ENCODE results near the gene NPTN. TPM values are rescaled to one million over a fixed set of nuclear protein-coding genes. Genes with fewer than 3 reads are reported as not detected.
"Not testable (repeated sequence)": the region's sequence is repeated elsewhere in the genome, so short reads cannot be mapped to it uniquely, and the experiment has no call there.

NPTN gene
- total RNA-seq, 2 donors from 2014 or later, result 31.6 to 51.0 TPM

DNA sequence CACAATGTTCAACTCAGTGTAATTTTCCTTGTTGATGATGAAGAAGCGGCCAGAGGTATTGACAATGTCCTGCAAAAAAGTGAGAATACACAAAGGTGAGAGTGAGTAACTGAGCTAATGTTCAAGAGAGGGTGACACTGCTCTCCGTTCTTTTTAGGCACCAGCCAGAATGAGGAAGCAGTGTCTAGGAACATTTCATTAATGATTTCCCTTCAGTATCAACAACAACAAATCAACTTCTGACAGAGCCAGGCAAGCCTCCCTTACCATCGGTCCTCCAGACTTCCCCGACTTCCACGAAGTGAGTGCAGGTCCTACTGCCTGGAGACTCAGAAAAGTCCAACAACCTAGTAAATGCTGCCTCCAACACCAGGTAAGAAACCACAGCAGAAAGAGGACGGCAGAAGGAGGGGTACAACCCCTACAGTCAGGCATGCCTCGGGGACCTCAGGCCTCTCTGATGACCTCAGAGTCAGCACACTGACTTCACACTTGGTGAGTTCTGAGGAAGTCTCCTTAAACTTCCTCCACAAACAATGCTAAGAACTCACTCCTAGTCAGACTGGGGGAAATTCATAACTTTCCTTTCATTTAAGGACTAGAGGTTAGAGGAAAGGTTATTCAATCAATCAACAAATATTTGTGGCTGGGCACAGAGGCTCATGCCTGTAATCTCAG lies 62.7 kb downstream of the NPTN start:
- H3K4me1 Mint-ChIP-seq (ENCODE audit: low read depth), result peaks cover 29% of the 10 kb centered on the region
- H3K27ac Mint-ChIP-seq, result peak overlapping the region; percentile 31
- H3K36me3 Mint-ChIP-seq (ENCODE audit: insufficient read depth in 2 of 2), result peaks cover 7 to 9% of the 10 kb centered on the region in 2 donors
- peak; percentile 65 to 74 for ATAC-seq (replicated peaks in 1 of 2)
- no peaks in the 10 kb centered on the region for H3K9me3 Mint-ChIP-seq
- peak in 1 of 2 donors; percentile 5 for DNase-seq
- peak overlapping the region; percentile 9 to 63 for H3K4me3 Mint-ChIP-seq
- no peaks in the 10 kb centered on the region for H3K27me3 Mint-ChIP-seq (ENCODE audit: low read depth)

- DNase-seq, result no peak
- peaks cover 30% of the 10 kb centered on the region for H3K4me1 Mint-ChIP-seq (ENCODE audit: low read depth)
- ATAC-seq (replicated peaks in 1 of 2), result no peak
- H3K27me3 Mint-ChIP-seq (ENCODE audit: low read depth), result no peaks in the 10 kb centered on the region
- H3K27ac Mint-ChIP-seq, result peak overlapping the region; percentile 56
- H3K4me3 Mint-ChIP-seq, result peak overlapping the region in 1 of 2 donors; percentile 45
- no peaks in the 10 kb centered on the region for H3K9me3 Mint-ChIP-seq
- peaks cover 7 to 9% of the 10 kb centered on the region in 2 donors for H3K36me3 Mint-ChIP-seq (ENCODE audit: insufficient read depth in 2 of 2)
Measured at GRCh38 chr15:73569361-73569760, 63.8 kb downstream of the NPTN start.

DNA sequence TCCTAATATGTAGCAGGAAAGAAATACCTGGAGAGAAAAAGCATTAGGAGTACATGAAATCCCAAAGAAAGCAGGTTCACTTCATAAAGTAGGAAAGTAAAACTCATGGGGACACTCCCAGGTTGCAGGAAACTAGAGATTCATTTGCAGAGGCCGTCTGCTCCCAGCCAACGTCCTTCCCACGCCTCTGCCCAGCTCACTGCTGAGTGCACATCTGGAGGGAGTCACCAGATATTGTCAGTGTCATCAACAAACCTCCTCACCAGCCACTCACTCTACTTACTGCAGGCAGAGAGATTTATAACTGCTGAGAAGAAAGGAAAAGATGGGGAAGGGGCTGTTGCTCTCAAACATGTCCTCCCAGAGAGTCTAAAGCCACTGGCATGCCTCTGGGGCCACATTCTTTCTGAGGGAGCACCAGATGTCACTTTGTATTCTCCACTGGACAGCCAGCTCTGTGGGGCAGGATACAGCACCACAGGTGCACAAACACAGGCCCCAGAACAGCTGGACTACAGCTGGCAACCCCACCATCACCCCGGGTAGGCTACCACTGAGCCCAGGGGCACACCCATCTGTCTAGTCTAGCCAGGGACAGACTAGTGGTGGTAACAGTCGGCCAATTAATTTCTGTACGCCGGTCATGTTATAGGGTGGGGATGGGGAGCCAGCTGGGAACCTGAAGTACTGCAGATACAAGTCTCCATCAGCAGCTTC lies 64.5 kb downstream of the NPTN start:
- Mint-ChIP-seq H3K27ac (peak overlapping the region; percentile 21), H3K27me3 (ENCODE audit: low read depth) (no peaks in the 10 kb centered on the region), H3K36me3 (ENCODE audit: insufficient read depth in 2 of 2) (peaks cover 7 to 9% of the 10 kb centered on the region in 2 donors), H3K4me3 (peak overlapping the region in 1 of 2 donors; percentile 35), H3K4me1 (ENCODE audit: low read depth) (peaks cover 35% of the 10 kb centered on the region), H3K9me3 (no peaks in the 10 kb centered on the region)
- DNase-seq (no peak), ATAC-seq (replicated peaks in 1 of 2) (no peak)

GRCh38 chr15:73567020-73567419 lies 66.2 kb downstream of the NPTN start:
- H3K27ac Mint-ChIP-seq, result no peak overlapping the region
- H3K4me1 Mint-ChIP-seq (ENCODE audit: low read depth), result peaks cover 24% of the 10 kb centered on the region

GRCh38 chr15:73564255-73564654 lies 68.9 kb downstream of the NPTN start:
- Mint-ChIP-seq H3K4me3 (peak overlapping the region in 1 of 2 donors; percentile 2), H3K27ac (peak overlapping the region; percentile 40), H3K27me3 (ENCODE audit: low read depth) (no peaks in the 10 kb centered on the region), H3K9me3 (no peaks in the 10 kb centered on the region), H3K4me1 (ENCODE audit: low read depth) (peaks cover 6% of the 10 kb centered on the region), H3K36me3 (ENCODE audit: insufficient read depth in 2 of 2) (peaks cover 2 to 4% of the 10 kb centered on the region in 2 donors)
- ATAC-seq (replicated peaks in 1 of 2) (peak; percentile 52 to 58), DNase-seq (no peak)

More at GRCh38 chr15:73567020-73567419, 66.2 kb downstream of the NPTN start:
- Mint-ChIP-seq H3K9me3 (no peaks in the 10 kb centered on the region), H3K36me3 (ENCODE audit: insufficient read depth in 2 of 2) (peaks cover 7 to 11% of the 10 kb centered on the region in 2 donors), H3K27me3 (ENCODE audit: low read depth) (no peaks in the 10 kb centered on the region), H3K4me3 (peak overlapping the region in 1 of 2 donors; percentile 47)
- DNase-seq (no peak), ATAC-seq (replicated peaks in 1 of 2) (no peak)

- no peaks in the 10 kb centered on the region for H3K9me3 Mint-ChIP-seq
- no peak overlapping the region for H3K27ac Mint-ChIP-seq
- DNase-seq, result no peak
- H3K4me3 Mint-ChIP-seq, result no peak overlapping the region
- peak; percentile 44 to 53 for ATAC-seq (replicated peaks in 1 of 2)
- H3K36me3 Mint-ChIP-seq (ENCODE audit: insufficient read depth in 2 of 2), result peaks cover 1 to 6% of the 10 kb centered on the region in 2 donors
- H3K4me1 Mint-ChIP-seq (ENCODE audit: low read depth), result peaks cover 6% of the 10 kb centered on the region
- H3K27me3 Mint-ChIP-seq (ENCODE audit: low read depth), result no peaks in the 10 kb centered on the region
Measured at GRCh38 chr15:73560501-73561117, 72.6 kb downstream of the NPTN start.

DNA sequence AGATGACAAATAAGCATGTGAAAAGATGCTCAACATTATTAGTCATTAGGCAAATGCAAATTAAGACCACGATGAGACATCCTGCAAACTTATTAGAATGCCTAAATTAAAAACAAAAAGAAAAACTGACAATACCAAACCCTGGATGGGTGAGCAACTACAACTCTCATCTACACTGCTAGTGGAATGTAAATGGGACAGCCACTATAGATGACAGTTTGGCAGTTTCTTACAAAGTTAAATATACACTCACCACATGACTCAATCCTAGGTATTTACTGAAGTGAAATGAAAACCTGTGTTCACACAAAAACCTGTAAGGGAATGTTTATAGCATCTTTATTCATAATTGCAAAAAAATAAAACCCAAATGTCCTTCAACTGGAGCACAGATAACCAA lies 74.7 kb downstream of the NPTN start:
- ATAC-seq (replicated peaks in 1 of 2) (no peak), DNase-seq (no peak)
- Mint-ChIP-seq H3K9me3 (no peaks in the 10 kb centered on the region), H3K4me3 (no peak overlapping the region), H3K4me1 (ENCODE audit: low read depth) (no peaks in the 10 kb centered on the region), H3K27me3 (ENCODE audit: low read depth) (no peaks in the 10 kb centered on the region), H3K27ac (no peak overlapping the region), H3K36me3 (ENCODE audit: insufficient read depth in 2 of 2) (peaks cover 1 to 6% of the 10 kb centered on the region in 2 donors)

GRCh38 chr15:73555080-73555479 lies 78.1 kb downstream of the NPTN start:
- Mint-ChIP-seq H3K9me3 (no peaks in the 10 kb centered on the region), H3K27ac (no peak overlapping the region), H3K27me3 (ENCODE audit: low read depth) (no peaks in the 10 kb centered on the region), H3K36me3 (ENCODE audit: insufficient read depth in 2 of 2) (peaks cover 1 to 4% of the 10 kb centered on the region in 2 donors), H3K4me3 (no peak overlapping the region), H3K4me1 (ENCODE audit: low read depth) (no peaks in the 10 kb centered on the region)
- no peak for DNase-seq
- no peak for ATAC-seq (replicated peaks in 1 of 2)

DNA sequence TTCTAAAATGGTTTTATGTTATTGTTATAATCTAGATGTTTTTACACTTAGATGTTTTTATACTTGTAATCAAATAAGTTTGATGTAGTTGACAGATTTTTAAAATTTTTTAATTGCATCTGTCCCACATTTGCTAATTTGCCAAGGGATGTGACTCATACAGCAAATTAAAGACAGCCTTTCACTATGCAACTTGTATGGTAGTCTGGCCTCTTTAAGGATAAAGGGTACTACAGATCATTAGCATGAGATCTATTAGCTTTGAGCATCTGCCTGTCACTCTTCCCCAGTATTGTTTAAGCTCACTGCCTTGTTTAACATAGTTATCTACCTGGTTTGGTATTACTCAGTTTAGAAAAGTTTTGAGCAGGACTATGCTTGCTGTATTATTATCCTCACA lies 83.0 kb downstream of the NPTN start:
- Mint-ChIP-seq H3K9me3 (no peaks in the 10 kb centered on the region), H3K27ac (no peak overlapping the region), H3K4me3 (no peak overlapping the region), H3K4me1 (ENCODE audit: low read depth) (no peaks in the 10 kb centered on the region), H3K27me3 (ENCODE audit: low read depth) (no peaks in the 10 kb centered on the region), H3K36me3 (ENCODE audit: insufficient read depth in 2 of 2) (peaks cover 0 to 2% of the 10 kb centered on the region in 2 donors)
- DNase-seq (no peak), ATAC-seq (replicated peaks in 1 of 2) (no peak)

DNA sequence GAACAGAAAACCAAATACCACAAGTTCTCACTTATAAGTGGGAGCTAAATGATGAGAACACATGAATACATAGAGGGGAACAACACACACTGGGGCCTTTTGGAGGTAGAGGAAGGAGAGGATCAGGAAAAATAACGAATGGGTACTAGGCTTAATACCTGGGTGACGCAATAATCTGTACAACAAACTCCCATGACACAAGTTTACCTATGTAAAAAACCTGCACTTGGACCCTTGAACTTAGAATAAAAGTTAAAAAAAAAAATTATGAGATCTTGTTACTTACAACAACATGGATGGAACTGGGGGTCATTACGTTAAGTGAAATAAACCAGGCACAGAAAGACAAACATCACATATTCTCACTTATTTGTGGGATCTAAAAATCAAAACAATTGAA lies 84.3 kb downstream of the NPTN start:
- DNase-seq; ATAC-seq (replicated peaks in 1 of 2); H3K36me3 Mint-ChIP-seq (ENCODE audit: insufficient read depth in 2 of 2); H3K4me3 Mint-ChIP-seq; H3K9me3 Mint-ChIP-seq; H3K27me3 Mint-ChIP-seq (ENCODE audit: low read depth); H3K4me1 Mint-ChIP-seq (ENCODE audit: low read depth): not testable (repeated sequence)
- peak overlapping the region; percentile 38 for H3K27ac Mint-ChIP-seq

DNA sequence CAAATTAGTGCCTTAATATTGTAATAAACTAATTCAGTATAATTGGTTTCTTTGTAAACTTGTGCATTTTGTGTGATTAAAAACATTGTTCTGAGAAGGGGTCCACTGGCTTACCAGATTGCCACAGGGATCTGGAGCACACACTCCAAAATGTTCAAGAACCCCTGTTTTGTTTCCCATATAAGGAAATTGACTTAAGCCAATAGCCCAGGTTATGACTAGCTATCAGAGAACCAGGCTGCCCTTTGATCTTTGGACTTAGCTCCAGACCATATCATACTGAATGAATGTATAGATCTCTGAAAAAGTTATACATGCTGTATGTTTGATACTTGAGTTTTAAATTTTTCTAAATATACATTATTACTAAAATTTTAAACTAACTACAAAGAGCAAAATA lies 91.7 kb downstream of the NPTN start:
- no peaks in the 10 kb centered on the region for H3K9me3 Mint-ChIP-seq
- no peaks in the 10 kb centered on the region for H3K36me3 Mint-ChIP-seq (ENCODE audit: insufficient read depth in 2 of 2)
- H3K4me3 Mint-ChIP-seq, result no peak overlapping the region
- no peak for DNase-seq
- no peak overlapping the region for H3K27ac Mint-ChIP-seq
- H3K27me3 Mint-ChIP-seq (ENCODE audit: low read depth), result no peaks in the 10 kb centered on the region
- H3K4me1 Mint-ChIP-seq (ENCODE audit: low read depth), result no peaks in the 10 kb centered on the region
- no peak for ATAC-seq (replicated peaks in 1 of 2)

GRCh38 chr15:73540161-73540560 lies 93.0 kb downstream of the NPTN start:
- Mint-ChIP-seq H3K27ac (no peak overlapping the region), H3K4me1 (ENCODE audit: low read depth) (no peaks in the 10 kb centered on the region), H3K27me3 (ENCODE audit: low read depth) (no peaks in the 10 kb centered on the region), H3K4me3 (no peak overlapping the region), H3K36me3 (ENCODE audit: insufficient read depth in 2 of 2) (no peaks in the 10 kb centered on the region), H3K9me3 (no peaks in the 10 kb centered on the region)
- DNase-seq (no peak), ATAC-seq (replicated peaks in 1 of 2) (no peak)
